ENCODE data around the gene TMED5.
"Not testable (repeated sequence)": the region's sequence is repeated elsewhere in the genome, so short reads cannot be mapped to it uniquely, and the experiment has no call there.

Gene TMED5

DNA sequence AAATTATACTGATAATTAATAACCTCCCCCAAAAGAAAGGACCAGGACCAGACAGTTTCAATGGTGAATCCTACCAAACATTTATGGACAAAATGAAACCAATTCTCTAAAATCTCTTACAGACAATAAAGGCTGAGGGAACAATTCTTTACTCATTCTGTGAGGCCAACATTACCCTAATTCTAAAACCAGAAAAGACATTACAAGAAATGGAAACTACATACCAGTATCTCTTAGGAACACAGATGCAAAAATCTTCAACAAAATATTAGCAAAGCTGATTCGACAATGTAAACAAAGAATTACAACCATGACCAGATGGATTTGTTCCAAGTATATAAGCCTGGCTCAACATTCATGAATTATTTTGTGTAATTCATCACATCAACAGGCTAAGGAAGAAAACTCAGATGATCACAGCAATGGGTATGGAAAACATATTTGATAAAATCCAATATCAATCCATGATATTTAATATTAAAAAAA lies 8.6 kb downstream of the TMED5 start:
- DNase-seq (ENCODE audit: low read depth) = peak; percentile 46

DNA sequence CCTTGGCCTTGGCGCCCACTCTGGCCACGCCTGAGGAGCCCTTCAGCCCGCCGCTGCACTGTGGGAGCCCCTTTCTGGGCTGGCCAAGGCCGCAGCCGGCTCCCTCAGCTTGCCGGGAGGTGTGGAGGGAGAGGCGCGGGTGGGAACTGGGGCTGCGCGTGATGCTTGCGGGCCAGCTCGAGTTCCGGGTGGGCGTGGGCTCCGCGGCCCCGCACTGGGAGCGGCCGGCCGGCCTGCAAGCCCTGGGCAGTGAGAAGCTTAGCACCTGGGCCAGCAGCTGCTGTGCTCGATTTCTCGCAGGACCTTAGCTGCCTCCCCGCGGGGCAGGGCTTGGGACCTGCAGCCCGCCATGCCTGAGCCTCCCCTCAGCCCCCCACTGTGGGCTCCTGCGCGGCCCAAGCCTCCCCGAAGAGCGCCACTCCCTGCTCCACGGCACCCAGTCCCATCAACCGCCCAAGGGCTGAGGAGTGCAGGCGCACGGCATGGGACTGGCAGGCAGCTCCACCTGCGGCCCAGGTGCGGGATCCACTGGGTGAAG lies 10.0 kb downstream of the TMED5 start:
- not testable (repeated sequence) for DNase-seq (ENCODE audit: low read depth)

DNA sequence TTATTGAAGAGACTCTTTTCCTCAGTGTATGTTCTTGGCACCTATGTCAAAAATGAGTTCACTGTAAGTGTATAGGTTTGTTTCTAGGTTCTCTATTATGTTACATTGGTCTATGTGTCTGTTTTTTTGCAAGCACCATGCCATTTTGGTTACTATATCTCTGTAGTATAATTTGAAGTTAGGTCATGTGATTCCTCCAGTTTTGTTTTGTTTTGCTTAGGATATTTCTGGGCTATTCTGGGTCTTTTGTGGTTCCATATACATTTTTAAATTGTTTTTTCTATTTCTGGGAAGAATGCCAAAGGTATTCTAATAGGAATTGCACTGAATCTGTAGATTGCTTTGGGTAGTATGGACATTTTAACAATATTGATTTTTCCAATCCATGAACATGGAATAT lies 13.2 kb downstream of the TMED5 start:
- DNase-seq (ENCODE audit: low read depth) = no peak

DNA sequence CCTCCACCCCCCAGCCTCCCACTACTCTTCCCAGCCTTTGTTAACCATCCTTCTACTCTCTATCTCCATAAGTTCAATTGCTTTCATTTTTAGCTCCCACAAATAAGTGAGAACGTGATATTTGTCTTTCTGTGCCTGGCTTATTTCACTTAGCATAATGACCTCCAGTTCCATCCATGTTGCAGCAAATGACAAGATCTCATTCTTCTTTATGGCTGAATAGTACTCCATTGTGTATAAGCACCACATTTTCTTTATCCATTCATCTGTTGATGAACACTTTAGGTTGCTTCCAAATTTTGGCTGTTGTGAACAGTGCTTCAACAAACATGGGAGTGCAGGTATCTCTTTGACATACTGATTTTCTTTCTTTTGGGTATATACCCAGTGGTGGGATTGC lies 14.3 kb downstream of the TMED5 start:
- not testable (repeated sequence) for DNase-seq (ENCODE audit: low read depth)

DNA sequence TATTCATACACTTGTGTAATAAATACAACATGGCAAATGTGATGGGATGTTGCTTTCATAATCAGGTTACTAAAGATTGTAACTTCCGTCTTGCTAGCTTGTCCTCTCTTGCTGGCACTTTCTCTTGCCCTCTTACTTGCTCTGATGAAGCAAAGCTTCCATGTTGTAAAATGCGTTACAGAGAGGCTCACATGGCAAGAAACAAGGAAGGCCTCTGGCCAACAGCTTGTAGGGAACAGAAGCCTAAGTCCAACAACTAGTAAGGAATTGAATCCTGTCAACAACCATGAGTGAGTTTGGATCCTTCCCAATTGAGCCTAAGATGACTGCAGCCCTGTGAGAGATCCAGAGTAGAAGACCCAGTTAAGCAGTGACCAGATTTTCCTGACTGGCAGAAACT lies 15.4 kb downstream of the TMED5 start:
- DNase-seq (ENCODE audit: low read depth) = no peak

- not testable (repeated sequence) for DNase-seq (ENCODE audit: low read depth)
Measured at GRCh38 chr1:93163314-93163713, 16.9 kb downstream of the TMED5 start.

GRCh38 chr1:93159337-93159736 lies 20.9 kb downstream of the TMED5 start:
- no peak for DNase-seq (ENCODE audit: low read depth)

DNA sequence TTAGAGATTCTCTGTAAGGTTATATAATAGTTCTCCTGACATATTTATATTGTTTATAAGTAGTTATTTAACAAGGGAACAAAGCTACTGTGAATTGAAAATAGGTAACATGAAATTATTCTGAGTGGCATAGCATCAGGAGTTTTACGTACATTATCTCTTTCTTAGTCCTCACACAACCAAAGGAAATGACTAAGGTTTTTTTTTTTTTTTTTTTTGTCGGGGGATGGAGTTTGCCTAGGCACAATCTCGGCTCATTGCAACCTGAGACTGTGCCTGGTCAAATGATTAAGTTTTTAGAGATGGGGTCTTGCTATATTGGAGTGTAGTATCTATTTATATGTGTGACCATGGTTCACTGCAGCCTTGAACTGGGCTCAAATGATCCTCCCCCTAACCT lies 24.9 kb downstream of the TMED5 start:
- peak; percentile 30 for DNase-seq (ENCODE audit: low read depth)

DNA sequence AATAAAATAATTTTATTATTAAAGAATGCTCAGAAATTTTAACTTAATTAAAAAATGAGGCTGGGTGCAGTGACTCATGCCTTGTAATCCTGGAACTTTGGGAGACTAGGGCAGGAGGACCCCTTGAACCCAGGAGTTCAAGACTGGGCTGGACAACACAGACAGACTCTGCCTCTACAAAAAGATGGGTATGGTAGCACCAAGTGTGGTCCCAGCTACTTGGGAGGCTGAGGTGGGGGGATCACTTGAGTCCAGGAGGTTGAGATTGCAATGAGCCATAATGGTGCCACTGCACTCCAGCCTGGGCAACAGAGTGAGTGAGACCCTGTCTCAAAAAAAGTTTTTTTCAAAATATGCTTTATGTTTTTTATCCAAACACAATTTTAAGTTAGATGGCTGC lies 25.3 kb downstream of the TMED5 start:
- DNase-seq (ENCODE audit: low read depth) = no peak

- no peak for DNase-seq (ENCODE audit: low read depth)
Measured at GRCh38 chr1:93152835-93153234, 27.4 kb downstream of the TMED5 start.

DNA sequence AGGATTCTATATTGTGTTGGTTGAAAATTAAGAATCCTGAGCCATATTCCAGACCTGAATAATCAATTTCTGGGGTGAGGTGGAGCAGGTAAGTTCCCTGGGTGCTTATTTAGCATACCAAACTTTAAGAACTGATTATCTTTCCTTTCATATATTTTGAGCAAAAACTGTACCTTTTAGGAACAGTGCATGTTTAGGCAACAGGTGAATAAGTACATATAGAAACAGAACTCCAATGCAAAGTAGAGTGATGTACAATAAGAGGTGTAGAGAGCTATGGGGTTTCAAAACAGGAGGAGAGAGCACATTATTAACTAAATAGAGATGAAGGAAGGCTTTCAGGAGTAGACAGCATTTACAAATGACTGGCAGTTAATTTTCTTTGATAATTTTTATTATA lies 28.7 kb downstream of the TMED5 start:
- no peak for DNase-seq (ENCODE audit: low read depth)

- no peak for DNase-seq (ENCODE audit: low read depth)
Measured at GRCh38 chr1:93150729-93151128, 29.5 kb downstream of the TMED5 start.

DNA sequence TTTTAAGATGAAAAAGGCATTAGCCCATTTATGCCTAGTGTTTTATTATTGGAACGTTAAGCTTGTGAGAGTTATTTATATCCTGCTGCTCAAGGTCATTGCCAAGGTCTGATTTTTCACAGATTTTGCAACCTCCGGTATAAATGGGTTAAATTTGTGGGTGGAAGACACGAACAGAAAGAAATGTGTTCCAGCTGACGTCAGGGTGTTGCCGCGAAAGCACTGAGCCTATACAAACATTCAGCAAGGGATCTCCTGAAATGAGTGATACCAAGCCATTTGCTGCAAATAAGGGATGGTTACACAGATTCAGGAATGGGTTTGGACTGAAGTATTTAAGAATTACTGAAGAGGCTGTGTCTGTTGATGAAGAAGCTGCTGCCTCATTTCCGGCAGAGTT lies 32.2 kb downstream of the TMED5 start:
- DNase-seq (ENCODE audit: low read depth) = peak; percentile 60

DNA sequence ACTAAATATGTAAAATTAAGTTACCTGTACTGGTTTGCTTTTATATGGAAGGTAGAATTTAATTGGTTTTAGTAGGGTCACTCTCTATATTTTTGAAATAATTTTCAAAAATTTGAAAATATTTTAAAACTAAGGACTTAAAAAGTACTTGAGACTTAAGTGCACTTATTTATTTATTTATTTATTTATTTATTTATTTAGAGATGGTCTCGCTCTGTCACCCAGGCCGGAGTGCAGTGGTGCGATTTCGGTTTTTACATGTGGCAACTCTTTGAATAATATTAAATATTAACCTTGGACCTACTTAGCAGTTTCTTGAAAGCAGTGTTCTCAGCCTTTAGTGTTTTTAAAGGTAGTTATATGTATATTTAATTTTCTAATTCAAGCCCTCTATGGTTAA lies 36.4 kb downstream of the TMED5 start:
- no peak for DNase-seq (ENCODE audit: low read depth)

- DNase-seq (ENCODE audit: low read depth) = no peak
Measured at GRCh38 chr1:93143136-93143535, 37.1 kb downstream of the TMED5 start.

DNA sequence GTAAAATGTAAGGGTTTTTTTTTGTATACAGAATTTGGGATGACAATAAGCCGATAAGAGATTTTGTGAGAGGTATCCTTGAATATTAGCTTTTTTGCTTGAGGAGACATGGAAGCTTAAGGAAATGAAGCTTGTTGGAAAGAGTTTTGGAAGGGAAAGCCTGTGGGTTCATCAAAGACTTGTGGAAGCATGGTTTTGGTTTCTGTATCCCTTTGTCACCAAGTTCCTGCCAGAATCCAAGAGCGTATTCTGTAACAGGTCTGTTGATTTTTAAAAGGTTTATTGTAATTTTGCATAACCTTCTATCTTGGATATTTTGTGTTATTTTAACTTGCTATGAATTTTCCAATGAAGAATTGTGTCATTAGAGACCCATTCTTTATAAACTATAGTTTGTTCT lies 38.1 kb downstream of the TMED5 start:
- DNase-seq (ENCODE audit: low read depth) = no peak

- DNase-seq (ENCODE audit: low read depth) = peak; percentile 11
Measured at GRCh38 chr1:93140106-93140505, 40.1 kb downstream of the TMED5 start.

- DNase-seq (ENCODE audit: low read depth) = peak; percentile 18
Measured at GRCh38 chr1:93137604-93138292, 42.5 kb downstream of the TMED5 start.

DNA sequence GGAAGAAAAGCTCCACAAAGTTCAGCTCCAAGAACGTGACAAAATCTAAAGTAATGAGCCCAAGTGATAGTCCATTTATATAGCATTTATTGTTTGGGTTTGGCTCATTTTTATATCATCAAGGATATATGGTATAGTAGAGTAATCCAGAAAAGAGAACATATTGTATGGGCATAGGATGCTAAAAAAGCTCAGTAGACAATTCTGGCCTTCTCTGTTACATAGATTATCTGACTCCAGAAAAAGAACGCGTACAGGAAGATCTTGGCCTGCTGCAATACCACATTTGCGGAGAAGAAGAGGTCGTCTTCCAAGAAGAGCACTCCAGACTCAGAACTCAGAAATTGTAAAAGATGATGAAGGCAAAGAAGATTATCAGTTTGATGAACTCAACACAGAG lies 43.8 kb downstream of the TMED5 start:
- no peak for DNase-seq (ENCODE audit: low read depth)

- DNase-seq (ENCODE audit: low read depth) = no peak
Measured at GRCh38 chr1:93132638-93133037, 47.6 kb downstream of the TMED5 start.

GRCh38 chr1:93129507-93130099 lies 50.6 kb downstream of the TMED5 start:
- no peak for DNase-seq (ENCODE audit: low read depth)

DNA sequence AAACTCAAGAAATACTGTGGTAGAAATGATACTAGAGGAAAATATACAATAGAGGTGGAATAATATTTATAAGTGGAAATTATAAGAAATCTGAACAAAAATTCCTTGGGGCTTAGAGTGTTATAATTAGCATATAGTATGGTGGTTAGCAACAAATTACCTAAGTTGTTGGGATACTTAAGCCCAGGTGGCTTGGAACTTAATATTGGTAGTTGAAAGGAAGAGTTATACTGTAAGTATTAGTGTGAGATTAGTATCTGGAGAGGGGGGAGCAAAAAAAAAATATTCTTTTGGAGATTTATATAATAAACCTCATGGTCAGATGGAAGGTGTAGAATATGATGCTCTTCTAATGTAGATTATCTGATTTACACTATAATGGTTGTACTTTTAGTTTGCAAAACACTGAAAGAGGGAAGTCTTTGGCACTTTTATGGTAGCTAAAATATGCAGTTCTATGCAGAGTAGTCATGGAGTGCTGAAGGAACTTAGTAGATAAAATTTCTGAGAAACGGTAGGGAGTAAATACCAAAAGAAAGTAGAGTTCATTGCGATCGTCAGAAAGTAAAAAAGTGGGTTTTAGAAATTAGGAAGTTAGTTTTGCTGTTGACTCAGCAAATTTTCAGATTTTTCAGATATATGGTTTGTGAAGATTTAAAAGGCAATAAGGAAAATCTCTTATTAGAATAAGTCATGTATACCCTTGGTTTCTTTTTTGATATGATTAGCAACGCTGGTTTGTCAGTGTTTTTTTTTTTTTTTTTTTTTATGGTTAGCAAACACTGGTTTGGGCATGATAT lies 55.5 kb downstream of the TMED5 start:
- DNase-seq (ENCODE audit: low read depth) = no peak
